Measurements from ENCODE around the gene ARRB1. TPM values are rescaled to one million over a fixed set of nuclear protein-coding genes. Genes with fewer than 3 reads are reported as not detected.

ARRB1 gene
- total RNA-seq, 1 experiment from 2014 or later, result 90.1 TPM

DNA sequence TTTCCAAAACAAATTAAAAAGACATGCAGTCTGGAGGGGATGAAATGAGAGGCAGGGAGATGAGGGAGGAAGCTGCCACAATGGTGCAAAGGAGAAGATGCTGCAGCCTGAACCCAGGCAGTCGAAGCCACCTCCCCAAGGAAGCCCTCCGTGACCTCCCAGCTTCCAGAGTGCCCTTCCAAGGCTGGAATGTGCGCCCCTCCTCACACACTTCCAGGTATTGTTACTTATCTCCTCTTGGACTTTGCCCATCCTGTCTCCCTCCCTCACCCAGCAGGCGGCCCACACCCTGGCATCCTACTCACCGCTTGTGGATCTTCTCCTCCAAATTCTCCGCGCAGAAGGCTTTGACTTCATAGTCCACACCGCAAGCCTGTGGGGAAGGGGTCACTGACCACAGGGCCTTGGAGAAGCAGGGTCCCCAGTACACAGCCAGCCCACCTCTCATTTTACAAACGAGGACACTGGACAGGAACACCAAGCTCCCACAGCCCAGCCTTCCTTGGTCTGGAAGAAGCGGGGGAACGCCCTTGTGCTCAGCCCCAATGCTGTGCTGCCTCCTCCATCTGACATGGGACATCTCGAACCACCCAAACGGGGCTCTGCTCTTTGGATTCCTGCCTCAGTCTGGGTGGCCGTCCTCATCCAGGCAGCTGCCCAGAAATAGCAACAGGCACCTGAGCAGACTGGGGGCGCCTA lies 70.5 kb downstream of the ARRB1 start (continued):
- TF ChIP-seq, protein P1, sequence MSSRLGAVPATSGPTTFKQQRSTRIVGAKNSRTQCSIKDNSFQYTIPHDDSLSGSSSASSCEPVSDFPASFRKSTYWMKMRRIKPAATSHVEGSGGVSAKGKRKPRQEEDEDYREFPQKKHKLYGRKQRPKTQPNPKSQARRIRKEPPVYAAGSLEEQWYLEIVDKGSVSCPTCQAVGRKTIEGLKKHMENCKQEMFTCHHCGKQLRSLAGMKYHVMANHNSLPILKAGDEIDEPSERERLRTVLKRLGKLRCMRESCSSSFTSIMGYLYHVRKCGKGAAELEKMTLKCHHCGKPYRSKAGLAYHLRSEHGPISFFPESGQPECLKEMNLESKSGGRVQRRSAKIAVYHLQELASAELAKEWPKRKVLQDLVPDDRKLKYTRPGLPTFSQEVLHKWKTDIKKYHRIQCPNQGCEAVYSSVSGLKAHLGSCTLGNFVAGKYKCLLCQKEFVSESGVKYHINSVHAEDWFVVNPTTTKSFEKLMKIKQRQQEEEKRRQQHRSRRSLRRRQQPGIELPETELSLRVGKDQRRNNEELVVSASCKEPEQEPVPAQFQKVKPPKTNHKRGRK (CRISPR knock-in tag; IDR thresholded peaks at IDR 0.05; ENCODE audit: borderline replicate concordance), result no peak
- TF ChIP-seq MXD4 (CRISPR knock-in tag; IDR thresholded peaks at IDR 0.05; ENCODE audit: borderline replicate concordance) (no peak), ZNF138 (CRISPR knock-in tag; conservative IDR thresholded peaks at IDR 0.05) (no peak), FOXK1 (CRISPR knock-in tag; IDR thresholded peaks at IDR 0.05) (no peak)
- TF ChIP-seq, protein P2, sequence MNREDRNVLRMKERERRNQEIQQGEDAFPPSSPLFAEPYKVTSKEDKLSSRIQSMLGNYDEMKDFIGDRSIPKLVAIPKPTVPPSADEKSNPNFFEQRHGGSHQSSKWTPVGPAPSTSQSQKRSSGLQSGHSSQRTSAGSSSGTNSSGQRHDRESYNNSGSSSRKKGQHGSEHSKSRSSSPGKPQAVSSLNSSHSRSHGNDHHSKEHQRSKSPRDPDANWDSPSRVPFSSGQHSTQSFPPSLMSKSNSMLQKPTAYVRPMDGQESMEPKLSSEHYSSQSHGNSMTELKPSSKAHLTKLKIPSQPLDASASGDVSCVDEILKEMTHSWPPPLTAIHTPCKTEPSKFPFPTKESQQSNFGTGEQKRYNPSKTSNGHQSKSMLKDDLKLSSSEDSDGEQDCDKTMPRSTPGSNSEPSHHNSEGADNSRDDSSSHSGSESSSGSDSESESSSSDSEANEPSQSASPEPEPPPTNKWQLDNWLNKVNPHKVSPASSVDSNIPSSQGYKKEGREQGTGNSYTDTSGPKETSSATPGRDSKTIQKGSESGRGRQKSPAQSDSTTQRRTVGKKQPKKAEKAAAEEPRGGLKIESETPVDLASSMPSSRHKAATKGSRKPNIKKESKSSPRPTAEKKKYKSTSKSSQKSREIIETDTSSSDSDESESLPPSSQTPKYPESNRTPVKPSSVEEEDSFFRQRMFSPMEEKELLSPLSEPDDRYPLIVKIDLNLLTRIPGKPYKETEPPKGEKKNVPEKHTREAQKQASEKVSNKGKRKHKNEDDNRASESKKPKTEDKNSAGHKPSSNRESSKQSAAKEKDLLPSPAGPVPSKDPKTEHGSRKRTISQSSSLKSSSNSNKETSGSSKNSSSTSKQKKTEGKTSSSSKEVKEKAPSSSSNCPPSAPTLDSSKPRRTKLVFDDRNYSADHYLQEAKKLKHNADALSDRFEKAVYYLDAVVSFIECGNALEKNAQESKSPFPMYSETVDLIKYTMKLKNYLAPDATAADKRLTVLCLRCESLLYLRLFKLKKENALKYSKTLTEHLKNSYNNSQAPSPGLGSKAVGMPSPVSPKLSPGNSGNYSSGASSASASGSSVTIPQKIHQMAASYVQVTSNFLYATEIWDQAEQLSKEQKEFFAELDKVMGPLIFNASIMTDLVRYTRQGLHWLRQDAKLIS (CRISPR knock-in tag; IDR thresholded peaks at IDR 0.05; ENCODE audit: borderline replicate concordance), result no peak

DNA sequence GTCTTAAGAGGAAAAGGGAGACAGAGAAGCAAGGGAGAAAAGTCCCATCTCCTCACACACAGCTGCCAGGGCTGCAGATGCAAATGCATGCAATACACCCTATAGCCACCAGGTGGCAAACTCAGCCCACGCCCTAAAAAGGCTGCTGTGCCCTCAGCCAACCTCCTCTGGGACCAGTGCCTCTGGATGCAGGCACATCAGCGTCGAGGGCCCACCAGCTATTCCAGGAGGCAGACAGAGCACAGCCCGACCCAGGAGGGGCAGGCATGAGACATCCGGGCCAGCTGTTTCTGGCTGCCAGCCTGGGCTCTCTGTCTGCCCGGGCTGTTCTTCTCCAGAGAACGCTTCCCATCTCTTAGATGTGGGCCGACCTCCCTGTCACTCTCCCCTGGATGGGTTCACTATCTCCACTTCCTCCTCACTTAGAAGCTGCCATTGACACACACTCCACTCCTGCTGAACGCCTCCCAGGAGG lies 71.2 kb downstream of the ARRB1 start:
- ATAC-seq (peak; percentile 94), DNase-seq (ENCODE audit: low spot score) (peak; percentile 88)
- Mint-ChIP-seq H3K4me1 (peaks cover 36% of the 10 kb centered on the region), H3K27me3 (ENCODE audit: low read depth) (no peaks in the 10 kb centered on the region), H3K27ac (peak overlapping the region; percentile 82), H3K9me3 (no peaks in the 10 kb centered on the region), H3K4me3 (no peak overlapping the region), H3K36me3 (peaks cover 38% of the 10 kb centered on the region)
- TF ChIP-seq, protein P3, sequence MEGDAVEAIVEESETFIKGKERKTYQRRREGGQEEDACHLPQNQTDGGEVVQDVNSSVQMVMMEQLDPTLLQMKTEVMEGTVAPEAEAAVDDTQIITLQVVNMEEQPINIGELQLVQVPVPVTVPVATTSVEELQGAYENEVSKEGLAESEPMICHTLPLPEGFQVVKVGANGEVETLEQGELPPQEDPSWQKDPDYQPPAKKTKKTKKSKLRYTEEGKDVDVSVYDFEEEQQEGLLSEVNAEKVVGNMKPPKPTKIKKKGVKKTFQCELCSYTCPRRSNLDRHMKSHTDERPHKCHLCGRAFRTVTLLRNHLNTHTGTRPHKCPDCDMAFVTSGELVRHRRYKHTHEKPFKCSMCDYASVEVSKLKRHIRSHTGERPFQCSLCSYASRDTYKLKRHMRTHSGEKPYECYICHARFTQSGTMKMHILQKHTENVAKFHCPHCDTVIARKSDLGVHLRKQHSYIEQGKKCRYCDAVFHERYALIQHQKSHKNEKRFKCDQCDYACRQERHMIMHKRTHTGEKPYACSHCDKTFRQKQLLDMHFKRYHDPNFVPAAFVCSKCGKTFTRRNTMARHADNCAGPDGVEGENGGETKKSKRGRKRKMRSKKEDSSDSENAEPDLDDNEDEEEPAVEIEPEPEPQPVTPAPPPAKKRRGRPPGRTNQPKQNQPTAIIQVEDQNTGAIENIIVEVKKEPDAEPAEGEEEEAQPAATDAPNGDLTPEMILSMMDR (IDR thresholded peaks at IDR 0.05), result peak; percentile 94
- TF ChIP-seq ZNF232 (CRISPR knock-in tag; IDR thresholded peaks at IDR 0.05), result 0 out of 2 replicates have a peak, but pooled peaks have one; percentile 14
- TF ChIP-seq, protein P4, sequence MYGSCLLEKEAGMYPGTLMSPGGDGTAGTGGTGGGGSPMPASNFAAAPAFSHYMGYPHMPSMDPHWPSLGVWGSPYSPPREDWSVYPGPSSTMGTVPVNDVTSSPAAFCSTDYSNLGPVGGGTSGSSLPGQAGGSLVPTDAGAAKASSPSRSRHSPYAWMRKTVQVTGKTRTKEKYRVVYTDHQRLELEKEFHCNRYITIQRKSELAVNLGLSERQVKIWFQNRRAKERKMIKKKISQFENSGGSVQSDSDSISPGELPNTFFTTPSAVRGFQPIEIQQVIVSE (CRISPR knock-in tag; IDR thresholded peaks at IDR 0.05; ENCODE audit: borderline replicate concordance), result no peak
- ChIA-PET CTCF (interaction anchor here (0.6 to 4.8 kb wide), 49 partner anchors 10 to 906 kb away, joined by 3 to 89 read pairs (median 5); partner anchors contain the start of genes ARRB1, GDPD5, KLHL35 and TPBGL), POLR2A (interaction anchor here (0.8 to 1.2 kb wide), 4 partner anchors 72 to 145 kb away, joined by 3 to 5 read pairs (median 4); no protein-coding TSS in a partner anchor)

DNA sequence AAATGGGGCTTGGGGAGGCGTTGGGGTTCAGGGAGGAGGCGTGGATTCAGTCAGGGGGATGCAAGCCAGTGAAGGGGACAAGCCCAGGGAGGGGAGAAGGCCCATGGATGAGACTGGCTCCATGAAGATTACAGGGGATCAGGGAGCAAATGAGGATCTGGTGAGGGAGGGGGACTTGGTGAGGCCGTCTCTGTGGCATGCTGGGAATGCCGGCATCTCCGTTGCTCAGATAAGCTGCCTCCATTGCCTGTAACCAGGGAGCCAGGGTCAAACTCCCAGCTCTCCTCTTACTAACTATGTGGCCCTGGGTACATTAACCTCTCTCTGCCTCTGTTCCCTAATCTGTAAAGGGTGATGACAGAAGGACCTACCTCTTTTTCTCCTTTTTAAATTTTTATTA lies 72.2 kb downstream of the ARRB1 start:
- no peak overlapping the region for H3K27ac Mint-ChIP-seq
- POLR2A ChIA-PET, result no interaction called here
- H3K9me3 Mint-ChIP-seq, result no peaks in the 10 kb centered on the region
- TF ChIP-seq, protein P5, sequence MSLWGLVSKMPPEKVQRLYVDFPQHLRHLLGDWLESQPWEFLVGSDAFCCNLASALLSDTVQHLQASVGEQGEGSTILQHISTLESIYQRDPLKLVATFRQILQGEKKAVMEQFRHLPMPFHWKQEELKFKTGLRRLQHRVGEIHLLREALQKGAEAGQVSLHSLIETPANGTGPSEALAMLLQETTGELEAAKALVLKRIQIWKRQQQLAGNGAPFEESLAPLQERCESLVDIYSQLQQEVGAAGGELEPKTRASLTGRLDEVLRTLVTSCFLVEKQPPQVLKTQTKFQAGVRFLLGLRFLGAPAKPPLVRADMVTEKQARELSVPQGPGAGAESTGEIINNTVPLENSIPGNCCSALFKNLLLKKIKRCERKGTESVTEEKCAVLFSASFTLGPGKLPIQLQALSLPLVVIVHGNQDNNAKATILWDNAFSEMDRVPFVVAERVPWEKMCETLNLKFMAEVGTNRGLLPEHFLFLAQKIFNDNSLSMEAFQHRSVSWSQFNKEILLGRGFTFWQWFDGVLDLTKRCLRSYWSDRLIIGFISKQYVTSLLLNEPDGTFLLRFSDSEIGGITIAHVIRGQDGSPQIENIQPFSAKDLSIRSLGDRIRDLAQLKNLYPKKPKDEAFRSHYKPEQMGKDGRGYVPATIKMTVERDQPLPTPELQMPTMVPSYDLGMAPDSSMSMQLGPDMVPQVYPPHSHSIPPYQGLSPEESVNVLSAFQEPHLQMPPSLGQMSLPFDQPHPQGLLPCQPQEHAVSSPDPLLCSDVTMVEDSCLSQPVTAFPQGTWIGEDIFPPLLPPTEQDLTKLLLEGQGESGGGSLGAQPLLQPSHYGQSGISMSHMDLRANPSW (CRISPR knock-in tag; conservative IDR thresholded peaks at IDR 0.05; ENCODE audit: low read depth), result no peak
- TF ChIP-seq NR3C1 (CRISPR knock-in tag; conservative IDR thresholded peaks at IDR 0.05; ENCODE audit: low read depth), result no peak
- CTCF ChIA-PET, result interaction anchor here (0.6 to 4.8 kb wide), 26 partner anchors 9 to 252 kb away, joined by 3 to 89 read pairs (median 8); partner anchors contain the start of genes ARRB1, KLHL35 and TPBGL
- no peak overlapping the region for H3K4me3 Mint-ChIP-seq
- ATAC-seq, result no peak
- no peaks in the 10 kb centered on the region for H3K27me3 Mint-ChIP-seq (ENCODE audit: low read depth)
- H3K36me3 Mint-ChIP-seq, result peaks cover 38% of the 10 kb centered on the region
- DNase-seq (ENCODE audit: low spot score), result no peak
- H3K4me1 Mint-ChIP-seq, result peaks cover 36% of the 10 kb centered on the region
